ENCODE data around the gene COA6.

- TF ChIP-seq CTCF (conservative IDR thresholded peaks at IDR 0.05) (no peak), ZFX (IDR thresholded peaks at IDR 0.05) (no peak)
Measured at GRCh38 chr1:234345237-234345636, 28.0 kb upstream of the COA6 start.
